Esophagus squamous epithelium (tissue), 4 donors: Measurements from ENCODE around the gene SETD1B.

ENCODE experiments used
- CTCF ChIP-seq, 6 experiments: fragments of 450-650 bp in 4 of 6; fragments of 200-600 bp in 2 of 6; sonication (generic) in 2 of 6; IDR thresholded peaks; one replicate each; pipeline ENCODE4 v1.5.1; 2016 to 2019; ENCODE audit warnings: antibody characterized with exemption in 6 of 6, mild to moderate bottlenecking in 4 of 6, moderate library complexity in 4 of 6
- POLR2A ChIP-seq, 4 donors: fragments of 450-650 bp; IDR thresholded peaks; one replicate each; pipeline ENCODE4 v1.6.1; 2017; ENCODE audit warnings: antibody characterized with exemption in 4 of 4, mild to moderate bottlenecking in 4 of 4, moderate library complexity in 3 of 4

GRCh38 chr12:121794534-121795033 lies 9.2 kb upstream of the SETD1B start:
- TF ChIP-seq CTCF (IDR thresholded peaks at IDR 0.05) (no peak), POLR2A (IDR thresholded peaks at IDR 0.05) (no peak)
